ENCODE data around the gene CILP2.

DNA sequence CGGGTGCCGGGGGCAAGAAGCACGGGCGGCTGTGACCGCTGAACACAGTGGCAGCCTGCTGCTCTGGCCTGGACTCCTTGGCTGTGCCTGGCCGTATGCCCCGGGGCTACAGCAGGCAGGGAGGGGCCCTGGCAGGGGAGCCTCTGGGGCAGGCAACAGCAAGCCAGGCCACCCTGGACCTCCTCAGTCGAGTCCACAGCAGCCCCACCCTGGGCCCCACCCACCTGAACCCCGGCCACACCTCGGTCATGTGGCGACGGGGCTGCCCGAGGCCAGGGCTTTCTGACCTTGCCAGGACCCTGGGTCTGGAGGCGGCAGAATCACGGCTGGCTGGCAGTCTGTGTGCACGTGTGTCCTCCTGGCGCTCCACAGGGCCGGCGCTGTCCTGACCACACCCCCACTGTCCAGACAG lies 8.7 kb downstream of the CILP2 start:
- TF ChIP-seq, protein P1, sequence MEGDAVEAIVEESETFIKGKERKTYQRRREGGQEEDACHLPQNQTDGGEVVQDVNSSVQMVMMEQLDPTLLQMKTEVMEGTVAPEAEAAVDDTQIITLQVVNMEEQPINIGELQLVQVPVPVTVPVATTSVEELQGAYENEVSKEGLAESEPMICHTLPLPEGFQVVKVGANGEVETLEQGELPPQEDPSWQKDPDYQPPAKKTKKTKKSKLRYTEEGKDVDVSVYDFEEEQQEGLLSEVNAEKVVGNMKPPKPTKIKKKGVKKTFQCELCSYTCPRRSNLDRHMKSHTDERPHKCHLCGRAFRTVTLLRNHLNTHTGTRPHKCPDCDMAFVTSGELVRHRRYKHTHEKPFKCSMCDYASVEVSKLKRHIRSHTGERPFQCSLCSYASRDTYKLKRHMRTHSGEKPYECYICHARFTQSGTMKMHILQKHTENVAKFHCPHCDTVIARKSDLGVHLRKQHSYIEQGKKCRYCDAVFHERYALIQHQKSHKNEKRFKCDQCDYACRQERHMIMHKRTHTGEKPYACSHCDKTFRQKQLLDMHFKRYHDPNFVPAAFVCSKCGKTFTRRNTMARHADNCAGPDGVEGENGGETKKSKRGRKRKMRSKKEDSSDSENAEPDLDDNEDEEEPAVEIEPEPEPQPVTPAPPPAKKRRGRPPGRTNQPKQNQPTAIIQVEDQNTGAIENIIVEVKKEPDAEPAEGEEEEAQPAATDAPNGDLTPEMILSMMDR (conservative IDR thresholded peaks at IDR 0.05; ENCODE audit: low read depth, low read length): no peak
- TF ChIP-seq EZH2 (IDR thresholded peaks at IDR 0.05; ENCODE audit: low read length, unreplicated experiment): no peak
- no peak for TF ChIP-seq EZH2phosphoT487 (IDR thresholded peaks at IDR 0.05; ENCODE audit: borderline replicate concordance, low read length)

All from PC-3 (cell line).